Keratinocyte (primary cell): ENCODE results near the gene HCN2.

Source experiments
- CTCF ChIP-seq, 3 experiments: IDR thresholded peaks in 1 of 3; conservative IDR thresholded peaks in 1 of 3; optimal IDR thresholded peaks in 1 of 3; 2 replicates in 2 of 3; 3 replicates in 1 of 3; pipeline versions ENCODE3 to v1.5.1; 2011; ENCODE audit warnings: low read length in 3 of 3, mild to moderate bottlenecking in 3 of 3, moderate library complexity in 2 of 3, control low read depth in 1 of 3, inconsistent platforms in 1 of 3; ENCODE audit not compliant: insufficient read depth in 2 of 3; ENCODE audit errors: extremely low read depth in 1 of 3
- EZH2 ChIP-seq: IDR thresholded peaks from one replicate; pipeline ENCODE4 v1.6.1; 2012; ENCODE audit warnings: inconsistent platforms, mild to moderate bottlenecking, low read length, moderate library complexity

GRCh38 chr19:547836-548720, 41.6 kb upstream of the HCN2 start:
- TF ChIP-seq CTCF (optimal IDR thresholded peaks at IDR 0.05 in 1 of 3, IDR thresholded peaks at IDR 0.05 in 1 of 3, conservative IDR thresholded peaks at IDR 0.05 in 1 of 3; ENCODE audit: extremely low read depth in 1 of 3, insufficient read depth in 2 of 3, low read length in 3 of 3) (peak in 2 of 3 experiments; percentile 2 to 8), EZH2 (no peak)
